NCI-H146 (cell line): ENCODE results near the gene SLC39A5.
"Not testable (repeated sequence)": the region's sequence is repeated elsewhere in the genome, so short reads cannot be mapped to it uniquely, and the experiment has no call there.

Experiments
- DNase-seq: peaks from one replicate; lab custom pipeline; 2025; lab: John Stamatoyannopoulos, UW

SLC39A5 gene

GRCh38 chr12:56280849-56281248, 51.0 kb downstream of the SLC39A5 start:
- DNase-seq: no peak

GRCh38 chr12:56282030-56282429, 52.2 kb downstream of the SLC39A5 start:
- DNase-seq: no peak

GRCh38 chr12:56282579-56282978, 52.7 kb downstream of the SLC39A5 start:
- no peak for DNase-seq

DNA sequence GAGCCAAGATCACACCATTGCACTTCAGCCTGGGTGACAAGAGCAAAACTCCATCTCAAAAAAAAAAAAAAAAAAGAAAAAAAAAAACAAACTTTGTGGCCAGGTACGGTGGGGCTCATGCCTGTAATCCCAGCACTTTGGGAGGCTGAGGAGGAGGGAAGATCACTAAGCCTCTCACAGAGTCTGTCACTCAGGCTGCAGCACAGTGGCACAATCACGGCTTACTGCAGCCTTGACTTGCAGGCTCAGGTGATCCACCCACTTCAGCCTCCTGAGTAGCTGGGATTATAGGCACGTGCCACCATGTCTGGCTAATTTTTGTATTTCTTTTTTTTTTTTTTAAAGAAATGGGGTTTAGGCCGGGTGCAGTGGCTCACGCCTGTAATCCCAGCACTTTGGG, 54.4 kb downstream of the SLC39A5 start:
- not testable (repeated sequence) for DNase-seq

DNA sequence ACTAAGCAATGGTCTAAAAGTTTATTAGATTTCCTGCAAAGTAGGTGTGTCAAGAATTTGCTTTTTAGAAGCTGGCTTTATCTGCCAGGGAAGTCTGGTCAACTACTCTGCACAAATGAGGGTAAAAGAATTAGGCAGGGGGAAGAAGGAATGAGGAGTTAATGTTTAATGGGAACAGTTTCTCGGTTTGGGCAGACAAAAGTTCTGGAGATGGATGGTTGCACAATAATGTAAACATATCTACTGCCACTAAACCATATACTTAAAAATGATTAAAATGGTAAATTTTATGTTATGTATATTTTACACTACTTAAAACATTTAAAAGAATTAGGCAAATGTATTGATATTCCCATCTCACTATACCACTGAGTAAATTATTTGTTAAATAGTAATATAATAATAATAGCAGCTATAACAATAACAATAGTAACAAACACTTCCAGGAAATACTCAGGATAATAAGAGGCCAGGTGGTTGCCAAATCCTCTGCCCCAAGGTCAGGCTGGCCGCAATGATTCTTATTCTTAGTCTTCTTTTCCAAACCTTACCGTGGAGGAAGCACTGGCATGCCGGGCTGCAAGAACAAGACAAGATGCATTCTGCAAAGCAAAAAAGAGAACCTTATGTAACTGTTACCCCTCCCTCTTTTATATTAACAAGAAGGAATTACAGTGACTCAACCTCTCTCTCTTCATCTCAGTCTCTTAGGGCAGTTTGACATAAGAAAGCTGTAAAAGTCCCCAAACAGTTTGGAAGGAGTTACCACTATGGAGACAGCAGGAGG, 56.4 kb downstream of the SLC39A5 start:
- DNase-seq: no peak
